Measurements from ENCODE around the gene CCDC169. TPM values are rescaled to one million over a fixed set of nuclear protein-coding genes. Genes with fewer than 3 reads are reported as not detected.

Gene CCDC169
- total and polyA plus RNA-seq, 2 donors (not counting 1 experiment from before 2014, with no cell fraction given): 0.07 TPM; not detected in 1

GRCh38 chr13:36188441-36188840, 109.2 kb downstream of the CCDC169 start:
- no peak overlapping the region for H3K4me3 ChIP-seq (ENCODE audit: control extremely low read depth in 1 of 5, extremely low read depth in 1 of 5, insufficient read depth in 1 of 5, low read depth in 2 of 5, low read length in 4 of 5)
- POLR2A ChIA-PET: no interaction called here
- CTCF ChIA-PET: no interaction called here

GRCh38 chr13:36183901-36184300, 113.7 kb downstream of the CCDC169 start:
- intact Hi-C loops (cut with micrococcal nuclease): no loop called here
- POLR2A ChIA-PET: no interaction called here
- H3K4me3 Mint-ChIP-seq: no peak overlapping the region
- no peaks in the 10 kb centered on the region for H3K4me1 Mint-ChIP-seq
- no peak for ATAC-seq (ENCODE audit: low read depth)
- H3K27me3 Mint-ChIP-seq: no peaks in the 10 kb centered on the region
- no peak overlapping the region for H3K4me3 ChIP-seq (ENCODE audit: control extremely low read depth in 1 of 5, extremely low read depth in 1 of 5, insufficient read depth in 1 of 5, low read depth in 2 of 5, low read length in 4 of 5)
- H3K9me3 Mint-ChIP-seq (ENCODE audit: insufficient read depth): no peaks in the 10 kb centered on the region
- no peaks in the 10 kb centered on the region for H3K36me3 ChIP-seq (replicated peaks in 1 of 2; ENCODE audit: control extremely low read depth in 1 of 2, control insufficient read depth in 1 of 2, extremely low read depth in 1 of 2, insufficient read depth in 2 of 2, low read length in 1 of 2)
- H3K79me2 ChIP-seq (ENCODE audit: control insufficient read depth, insufficient read depth, low read length): no peaks in the 10 kb centered on the region
- no peak for DNase-seq
- no peak overlapping the region for H3K9ac ChIP-seq (ENCODE audit: low read length)
- H3K27ac ChIP-seq (ENCODE audit: low read length in 2 of 2): no peak overlapping the region
- CTCF ChIA-PET: no interaction called here
- no peaks in the 10 kb centered on the region for H3K27me3 ChIP-seq (replicated peaks in 1 of 4; ENCODE audit: control extremely low read depth in 1 of 4, control insufficient read depth in 3 of 4, insufficient read depth in 4 of 4, low read length in 3 of 4)
- no peak overlapping the region for H3K4me2 ChIP-seq (replicated peaks; ENCODE audit: low read depth, low read length, poor library complexity, severe bottlenecking)
- H4K20me1 ChIP-seq (ENCODE audit: control insufficient read depth, insufficient read depth, low read length, poor library complexity, severe bottlenecking): no peaks in the 10 kb centered on the region
- H3K9me3 ChIP-seq (ENCODE audit: control extremely low read depth in 1 of 3, control insufficient read depth in 2 of 3, insufficient read depth in 1 of 3, low read length in 2 of 3): peaks cover 0 to 3% (median 0%) of the 10 kb centered on the region in 3 donors
- H2AFZ ChIP-seq (ENCODE audit: insufficient read depth, low read depth, low read length, poor library complexity, severe bottlenecking): no peak overlapping the region
- no peak for TF ChIP-seq EZH2 (IDR thresholded peaks at IDR 0.05; ENCODE audit: borderline replicate concordance, insufficient read depth, low read depth, low read length, poor library complexity, severe bottlenecking)
- no peak for TF ChIP-seq CTCF (IDR thresholded peaks at IDR 0.05)
- H3K4me1 ChIP-seq (ENCODE audit: control insufficient read depth in 2 of 2, insufficient read depth in 2 of 2, low read length in 2 of 2): no peaks in the 10 kb centered on the region
- no peak overlapping the region for H3K27ac Mint-ChIP-seq

More at GRCh38 chr13:36188441-36188840, 109.2 kb downstream of the CCDC169 start:
- H3K36me3 ChIP-seq (replicated peaks in 1 of 2; ENCODE audit: control extremely low read depth in 1 of 2, control insufficient read depth in 1 of 2, extremely low read depth in 1 of 2, insufficient read depth in 2 of 2, low read length in 1 of 2): no peaks in the 10 kb centered on the region
- no peaks in the 10 kb centered on the region for H3K9me3 Mint-ChIP-seq (ENCODE audit: insufficient read depth)
- H3K79me2 ChIP-seq (ENCODE audit: control insufficient read depth, insufficient read depth, low read length): no peaks in the 10 kb centered on the region
- intact Hi-C loops (cut with micrococcal nuclease): no loop called here
- no peak overlapping the region for H3K27ac ChIP-seq (ENCODE audit: low read length in 2 of 2)
- H3K27me3 Mint-ChIP-seq: no peaks in the 10 kb centered on the region
- H2AFZ ChIP-seq (ENCODE audit: insufficient read depth, low read depth, low read length, poor library complexity, severe bottlenecking): no peak overlapping the region
- no peaks in the 10 kb centered on the region for H3K27me3 ChIP-seq (replicated peaks in 1 of 4; ENCODE audit: control extremely low read depth in 1 of 4, control insufficient read depth in 3 of 4, insufficient read depth in 4 of 4, low read length in 3 of 4)
- no peak overlapping the region for H3K4me3 Mint-ChIP-seq
- H3K9me3 ChIP-seq (ENCODE audit: control extremely low read depth in 1 of 3, control insufficient read depth in 2 of 3, insufficient read depth in 1 of 3, low read length in 2 of 3): no peaks in the 10 kb centered on the region
- no peaks in the 10 kb centered on the region for H3K4me1 ChIP-seq (ENCODE audit: control insufficient read depth in 2 of 2, insufficient read depth in 2 of 2, low read length in 2 of 2)
- ATAC-seq (ENCODE audit: low read depth): no peak
- no peak overlapping the region for H3K27ac Mint-ChIP-seq
- no peak overlapping the region for H3K4me2 ChIP-seq (replicated peaks; ENCODE audit: low read depth, low read length, poor library complexity, severe bottlenecking)
- H4K20me1 ChIP-seq (ENCODE audit: control insufficient read depth, insufficient read depth, low read length, poor library complexity, severe bottlenecking): no peaks in the 10 kb centered on the region
- H3K9ac ChIP-seq (ENCODE audit: low read length): no peak overlapping the region
- 89% methylated on average over 1 of the region's 1 CpG for WGBS (ENCODE audit: insufficient coverage)
- no peak for DNase-seq
- no peaks in the 10 kb centered on the region for H3K4me1 Mint-ChIP-seq
- no peak for TF ChIP-seq EZH2 (IDR thresholded peaks at IDR 0.05; ENCODE audit: borderline replicate concordance, insufficient read depth, low read depth, low read length, poor library complexity, severe bottlenecking)
- no peak for TF ChIP-seq CTCF (IDR thresholded peaks at IDR 0.05)

Small RNA genes within 50 kb of the gene (small RNA-seq; reads per million reads assigned to genes)
- not detected for gene RNU6-71P (ENCODE audit: insufficient read length, low read depth, low replicate concordance)

Other genes with a start within 250 kb of the CCDC169 start
- not detected in 2 replicates for gene DCLK1, start 166.4 kb downstream of the CCDC169 start, total RNA-seq
- gene DCLK1, start 166.4 kb downstream of the CCDC169 start, polyA plus RNA-seq: not detected in 2 replicates
- gene SOHLH2, start 83.3 kb downstream of the CCDC169 start, total RNA-seq: not detected in 2 replicates
- 0.06 TPM in 1 of 2 replicates, not detected in the other for gene SOHLH2, start 83.3 kb downstream of the CCDC169 start, polyA plus RNA-seq
- 18.6 and 20.8 TPM in 2 replicates for gene SPART, start 48.6 kb upstream of the CCDC169 start, total RNA-seq
- 10.1 and 11.4 TPM in 2 replicates for gene SPART, start 48.6 kb upstream of the CCDC169 start, polyA plus RNA-seq
- gene CCNA1, start 134.7 kb upstream of the CCDC169 start, total RNA-seq: 0.51 and 0.69 TPM in 2 replicates
- 0.15 and 0.37 TPM in 2 replicates for gene CCNA1, start 134.7 kb upstream of the CCDC169 start, polyA plus RNA-seq

All from B cell (primary cell).